Hindlimb muscle (tissue), 1 donor: ENCODE data around the gene TMOD2. TPM values are rescaled to one million over a fixed set of nuclear protein-coding genes. Genes with fewer than 3 reads are reported as not detected.

ENCODE experiments used
- DNase-seq: peaks from one replicate; pipeline ENCODE4 v3.0.0-alpha.2; 2013
- polyA plus RNA-seq: library from polyadenylated mRNA; unstranded; fragments of 120-200 nt; gene quantifications from one replicate; pipeline ENCODE4 v1.2.1, GENCODE V29; 2013; ENCODE audit not compliant: insufficient read length

The TMOD2 gene
- polyA plus RNA-seq, result 6.6 TPM

GRCh38 chr15:51750792-51751696, at the start of gene TMOD2:
TSS of gene TMOD2 (plus strand) at chr15:51751597. CDS start at chr15:51766442, 14,845 bp downstream.
- DNase-seq, result peak; percentile 56

- no peak for DNase-seq
Observed at GRCh38 chr15:51702710-51703109, 48.7 kb upstream of the TMOD2 start.

GRCh38 chr15:51706291-51706690, 45.1 kb upstream of the TMOD2 start:
- peak; percentile 77 for DNase-seq

GRCh38 chr15:51706926-51707608, 44.3 kb upstream of the TMOD2 start:
- DNase-seq, result peak; percentile 8

- peak; percentile 87 for DNase-seq
Observed at GRCh38 chr15:51708013-51708412, 43.4 kb upstream of the TMOD2 start.

GRCh38 chr15:51709031-51709430, 42.4 kb upstream of the TMOD2 start:
- no peak for DNase-seq

GRCh38 chr15:51714162-51714561, 37.2 kb upstream of the TMOD2 start:
- no peak for DNase-seq

- DNase-seq, result no peak
Observed at GRCh38 chr15:51714911-51715310, 36.5 kb upstream of the TMOD2 start.

GRCh38 chr15:51718219-51718618, 33.2 kb upstream of the TMOD2 start:
- DNase-seq, result no peak

GRCh38 chr15:51718746-51719145, 32.7 kb upstream of the TMOD2 start:
- DNase-seq, result no peak

GRCh38 chr15:51720201-51720995, 31.0 kb upstream of the TMOD2 start:
- DNase-seq, result no peak

- DNase-seq, result no peak
Observed at GRCh38 chr15:51721199-51721960, 30.0 kb upstream of the TMOD2 start.

- no peak for DNase-seq
Observed at GRCh38 chr15:51724199-51724598, 27.2 kb upstream of the TMOD2 start.

GRCh38 chr15:51724673-51725072, 26.7 kb upstream of the TMOD2 start:
- no peak for DNase-seq

- no peak for DNase-seq
Observed at GRCh38 chr15:51726302-51727073, 24.9 kb upstream of the TMOD2 start.

GRCh38 chr15:51727141-51727897, 24.1 kb upstream of the TMOD2 start:
- no peak for DNase-seq

- peak; percentile 24 for DNase-seq
Observed at GRCh38 chr15:51731549-51732267, 19.7 kb upstream of the TMOD2 start.

- no peak for DNase-seq
Observed at GRCh38 chr15:51732646-51733045, 18.8 kb upstream of the TMOD2 start.

- DNase-seq, result no peak
Observed at GRCh38 chr15:51735228-51736010, 16.0 kb upstream of the TMOD2 start.
